ENCODE results near the gene ETS1.

Gene ETS1

DNA sequence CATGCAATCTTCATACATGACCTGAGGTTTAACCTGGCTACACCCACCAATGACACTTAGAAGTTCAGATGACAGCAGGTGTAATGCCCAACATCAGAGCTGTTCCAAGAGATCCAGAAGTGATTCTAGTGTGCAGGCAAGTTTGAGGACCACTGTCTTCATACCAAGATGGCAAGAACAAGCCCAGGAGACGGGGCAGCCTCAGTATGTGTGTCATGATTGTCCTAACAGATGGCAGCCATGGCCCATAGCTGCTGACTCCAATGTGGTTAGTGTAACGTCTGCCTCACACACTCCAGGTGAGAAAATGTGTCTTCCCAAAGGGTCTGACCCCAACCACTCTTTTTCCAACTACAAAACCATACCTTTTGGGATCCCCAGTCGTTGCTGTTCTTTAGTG, 97.3 kb downstream of the ETS1 start:
- no peak for DNase-seq (ENCODE audit: extremely low read depth, low read depth)
- no peak overlapping the region for H3K4me3 ChIP-seq (replicated peaks; ENCODE audit: low read depth, low read length)
- TF ChIP-seq, protein P1, sequence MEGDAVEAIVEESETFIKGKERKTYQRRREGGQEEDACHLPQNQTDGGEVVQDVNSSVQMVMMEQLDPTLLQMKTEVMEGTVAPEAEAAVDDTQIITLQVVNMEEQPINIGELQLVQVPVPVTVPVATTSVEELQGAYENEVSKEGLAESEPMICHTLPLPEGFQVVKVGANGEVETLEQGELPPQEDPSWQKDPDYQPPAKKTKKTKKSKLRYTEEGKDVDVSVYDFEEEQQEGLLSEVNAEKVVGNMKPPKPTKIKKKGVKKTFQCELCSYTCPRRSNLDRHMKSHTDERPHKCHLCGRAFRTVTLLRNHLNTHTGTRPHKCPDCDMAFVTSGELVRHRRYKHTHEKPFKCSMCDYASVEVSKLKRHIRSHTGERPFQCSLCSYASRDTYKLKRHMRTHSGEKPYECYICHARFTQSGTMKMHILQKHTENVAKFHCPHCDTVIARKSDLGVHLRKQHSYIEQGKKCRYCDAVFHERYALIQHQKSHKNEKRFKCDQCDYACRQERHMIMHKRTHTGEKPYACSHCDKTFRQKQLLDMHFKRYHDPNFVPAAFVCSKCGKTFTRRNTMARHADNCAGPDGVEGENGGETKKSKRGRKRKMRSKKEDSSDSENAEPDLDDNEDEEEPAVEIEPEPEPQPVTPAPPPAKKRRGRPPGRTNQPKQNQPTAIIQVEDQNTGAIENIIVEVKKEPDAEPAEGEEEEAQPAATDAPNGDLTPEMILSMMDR (IDR thresholded peaks at IDR 0.05; ENCODE audit: low read depth, low read length, missing control alignments), result no peak

DNA sequence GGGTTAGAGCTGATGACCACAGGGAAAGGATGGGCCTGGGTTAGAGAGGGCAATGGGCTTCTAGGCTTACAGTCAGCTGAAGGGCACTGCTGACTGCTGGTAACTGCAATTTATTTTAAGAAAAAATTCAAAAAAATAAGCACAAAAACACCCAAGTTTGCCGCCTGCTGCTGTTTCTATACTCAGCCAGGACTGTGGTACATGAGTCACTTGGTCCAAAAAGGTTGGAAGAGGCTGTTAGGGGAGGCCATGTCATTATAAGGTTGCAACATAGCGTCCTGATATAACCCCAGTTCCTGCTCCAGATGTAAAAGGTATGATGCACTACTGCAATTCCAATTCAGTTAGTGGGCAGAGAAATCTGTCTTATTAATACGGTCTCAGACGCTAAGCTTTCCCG, 98.9 kb downstream of the ETS1 start:
- no peak for DNase-seq (ENCODE audit: extremely low read depth, low read depth)
- H3K4me3 ChIP-seq (replicated peaks; ENCODE audit: low read depth, low read length), result no peak overlapping the region
- TF ChIP-seq, protein P1 (IDR thresholded peaks at IDR 0.05; ENCODE audit: low read depth, low read length, missing control alignments), result no peak

DNA sequence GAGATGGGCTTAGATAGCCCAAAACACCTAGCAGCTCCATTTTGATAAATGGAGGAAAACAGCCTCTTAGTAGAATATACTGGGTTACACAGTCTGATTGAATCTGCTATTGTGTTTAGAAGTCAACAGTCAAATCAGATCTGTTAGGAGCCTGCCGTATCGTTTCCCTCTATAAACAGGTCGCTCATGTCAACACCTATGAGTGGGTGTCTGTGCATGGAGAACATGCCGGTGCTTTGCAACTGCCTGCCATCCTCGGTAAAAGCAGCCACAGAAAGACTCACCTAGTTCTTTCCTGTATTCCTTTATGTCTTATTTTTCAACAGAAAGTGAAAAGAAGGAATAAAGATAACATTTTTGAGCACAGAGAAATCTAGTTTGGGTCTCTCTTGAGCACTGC, 99.4 kb downstream of the ETS1 start:
- H3K4me3 ChIP-seq (replicated peaks; ENCODE audit: low read depth, low read length), result no peak overlapping the region
- TF ChIP-seq, protein P1 (IDR thresholded peaks at IDR 0.05; ENCODE audit: low read depth, low read length, missing control alignments), result no peak
- DNase-seq (ENCODE audit: extremely low read depth, low read depth), result no peak

DNA sequence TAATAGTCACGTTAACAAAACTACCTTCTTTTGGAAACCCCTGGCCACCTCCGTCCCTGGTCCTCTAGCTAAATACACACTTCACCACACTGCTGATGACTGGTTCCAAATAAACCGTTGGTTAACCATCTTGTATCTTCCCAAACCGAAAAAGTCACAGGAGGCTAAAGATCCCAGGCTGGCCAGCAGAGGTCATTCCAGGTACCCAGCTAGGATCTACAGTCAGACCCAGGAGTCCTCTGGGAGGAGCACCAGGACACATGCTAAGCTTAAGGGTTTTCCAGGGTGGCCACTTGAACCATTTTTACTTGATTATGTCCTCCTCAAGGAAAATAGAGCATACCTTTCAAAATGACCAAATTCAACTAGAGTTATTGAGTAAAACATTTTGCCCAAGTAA, 103.2 kb downstream of the ETS1 start:
- H3K4me3 ChIP-seq (replicated peaks; ENCODE audit: low read depth, low read length), result no peak overlapping the region
- TF ChIP-seq, protein P1 (IDR thresholded peaks at IDR 0.05; ENCODE audit: low read depth, low read length, missing control alignments), result no peak
- DNase-seq (ENCODE audit: extremely low read depth, low read depth), result no peak

DNA sequence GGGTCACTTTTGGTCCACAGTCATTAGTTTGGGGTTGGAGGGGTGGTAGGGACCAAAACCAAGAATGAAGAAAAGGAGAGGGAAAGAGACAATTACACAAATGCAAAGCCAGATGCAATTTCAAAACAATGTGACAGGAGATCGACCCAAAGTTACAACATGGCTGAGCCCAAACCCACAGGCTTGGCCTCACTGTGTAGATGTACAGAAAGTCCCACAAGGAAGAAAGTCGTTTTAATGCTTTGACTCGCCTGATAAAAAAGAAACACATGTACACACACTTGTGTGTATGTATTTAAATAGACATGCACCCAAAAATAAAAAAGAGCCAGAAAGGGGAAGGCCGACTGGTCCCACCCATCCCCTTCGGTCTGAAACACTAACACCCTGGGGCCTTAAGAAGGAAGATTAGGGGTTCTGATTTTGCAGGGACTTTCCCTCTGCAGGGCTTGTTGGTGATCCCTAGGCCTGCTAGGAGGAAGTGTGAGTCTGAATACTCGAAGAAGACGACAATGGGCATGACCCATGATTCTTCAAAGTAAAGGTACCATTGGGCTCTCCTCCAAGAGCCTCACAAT, 104.1 kb downstream of the ETS1 start:
- DNase-seq (ENCODE audit: extremely low read depth, low read depth), result no peak
- no peak overlapping the region for H3K4me3 ChIP-seq (replicated peaks; ENCODE audit: low read depth, low read length)
- TF ChIP-seq, protein P1 (IDR thresholded peaks at IDR 0.05; ENCODE audit: low read depth, low read length, missing control alignments), result no peak

DNA sequence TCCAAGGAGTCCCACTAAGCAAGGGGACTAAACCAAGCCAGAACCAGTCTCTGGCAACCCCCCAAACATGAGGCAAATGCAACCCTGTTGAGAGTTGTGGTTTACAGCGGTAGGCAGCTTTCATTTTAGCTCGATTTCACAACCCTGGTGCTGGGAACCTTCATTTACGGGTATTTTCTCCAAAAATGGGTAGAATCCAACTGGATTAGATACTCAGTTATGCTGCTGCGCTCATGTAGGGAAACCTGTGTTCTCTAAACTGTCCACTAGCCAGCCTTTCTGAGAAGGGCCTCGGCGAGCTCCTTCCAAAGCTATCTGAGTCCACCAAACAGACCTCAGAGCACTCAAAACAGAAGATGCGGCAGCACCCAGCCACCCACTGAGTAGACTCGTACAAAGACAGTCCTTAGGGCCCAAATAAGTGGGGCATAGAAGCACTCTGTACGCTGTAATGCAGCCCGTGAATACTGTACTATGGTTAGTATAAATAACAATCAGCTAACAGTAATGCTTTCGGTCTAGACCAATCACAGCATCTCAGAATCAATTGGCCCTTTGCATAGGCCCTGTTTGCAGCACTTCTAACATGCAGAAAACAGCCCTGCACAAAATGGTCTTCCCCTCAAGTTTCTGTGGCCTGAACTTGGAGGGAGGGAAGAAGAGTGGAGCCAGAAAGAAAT, 104.7 kb downstream of the ETS1 start:
- no peak for DNase-seq (ENCODE audit: extremely low read depth, low read depth)
- TF ChIP-seq, protein P1 (IDR thresholded peaks at IDR 0.05; ENCODE audit: low read depth, low read length, missing control alignments), result no peak
- H3K4me3 ChIP-seq (replicated peaks; ENCODE audit: low read depth, low read length), result no peak overlapping the region

Data from HFF-Myc (cell line).